Body of pancreas (tissue), 4 donors: ENCODE data around the gene SYNE1. TPM values are rescaled to one million over a fixed set of nuclear protein-coding genes. Genes with fewer than 3 reads are reported as not detected.
"Not testable (repeated sequence)": the region's sequence is repeated elsewhere in the genome, so short reads cannot be mapped to it uniquely, and the experiment has no call there.

Experiments used
- ATAC-seq: fragments of 150-250 bp; one replicate; pipeline ENCODE4 v1.9.1; 2016
- DNase-seq, 4 donors: peaks; one replicate each; pipeline ENCODE4 v3.0.0-alpha.2; 2019
- H3K27ac ChIP-seq, 4 donors: fragments of 200-600 bp; sonication (generic); 1 replicate in 3 of 4; 2 replicates in 1 of 4; pipeline versions ENCODE4 v1.5.1 to v1.6.1; 2016 to 2019; ENCODE audit warnings: mild to moderate bottlenecking in 1 of 4, mixed read lengths in 1 of 4, moderate library complexity in 1 of 4
- H3K27me3 ChIP-seq, 2 donors: fragments of 200-600 bp; sonication (generic); one replicate each; pipeline ENCODE4 v1.6.0; 2016; ENCODE audit warnings: mild to moderate bottlenecking in 1 of 2
- H3K36me3 ChIP-seq, 2 donors: fragments of 200-600 bp; sonication (generic); replicated peaks in 1 of 2; 2 replicates each; pipeline ENCODE4 v1.5.1; 2016; ENCODE audit warnings: low read depth in 2 of 2; ENCODE audit not compliant: insufficient read depth in 1 of 2
- H3K4me1 ChIP-seq: fragments of 200-600 bp; sonication (generic); one replicate; pipeline ENCODE4 v1.6.0; 2016
- H3K4me3 ChIP-seq, 2 donors: fragments of 200-600 bp; sonication (generic); 1 replicate in 1 of 2; 2 replicates in 1 of 2; pipeline ENCODE4 v1.5.1; 2016 to 2019
- H3K9me3 ChIP-seq, 3 donors: fragments of 200-600 bp; sonication (generic); 1 replicate in 2 of 3; 2 replicates in 1 of 3; pipeline ENCODE4 v1.5.1; 2016
- POLR2A ChIP-seq, 3 donors: fragments of 450-650 bp; IDR thresholded peaks; one replicate each; pipeline ENCODE4 v1.6.1; 2016; ENCODE audit warnings: antibody characterized with exemption in 3 of 3, mild to moderate bottlenecking in 2 of 3
- WGBS, 2 donors: methylation state at CpG; one replicate each; pipeline ENCODE4 v1.1.5; 2017; 5-methylcytosine and 5-hydroxymethylcytosine counted together
- intact Hi-C: fragments of 100-400 bp; cut with DNase I; formaldehyde crosslinking; loops from one replicate; pipeline ENCODE4 v1.15.1; 2023
- total RNA-seq, 2 donors: library from RNA; depleted of rRNA; stranded (reverse); fragments of >200 nt; gene quantifications; one replicate each; pipeline ENCODE4 v1.1.0, GENCODE V29; 2016
- TF ChIP-seq, protein P1 (sequence below), 7 experiments: fragments of 450-650 bp in 4 of 7; fragments of 200-600 bp in 3 of 7; sonication (generic) in 3 of 7; IDR thresholded peaks; one replicate each; pipeline ENCODE4 v1.5.1; 2016 to 2019; ENCODE audit warnings: antibody characterized with exemption in 7 of 7

SYNE1 gene
- total RNA-seq, 2 donors from 2014 or later: 109 to 123 TPM

DNA sequence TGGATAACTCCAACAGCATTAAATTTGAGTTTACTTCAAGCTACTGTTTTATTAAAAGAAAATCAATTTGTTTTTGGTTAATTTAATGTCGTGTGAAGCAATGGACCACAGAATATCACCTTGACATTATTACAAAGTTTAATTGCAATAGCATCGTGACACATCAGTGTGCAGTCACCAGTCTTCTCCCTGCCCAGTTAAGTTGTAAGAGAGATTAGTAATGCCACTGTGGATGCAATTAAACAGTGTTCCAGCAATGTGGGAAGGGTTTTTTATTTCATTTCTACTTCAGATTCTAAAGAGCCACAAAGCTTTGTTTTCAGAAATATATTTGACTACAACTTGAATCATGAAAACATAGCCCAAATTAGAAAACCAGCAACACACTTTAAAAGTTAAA lies 128.7 kb downstream of the SYNE1 start:
- H3K27ac ChIP-seq: no peak overlapping the region
- H3K9me3 ChIP-seq: no peaks in the 10 kb centered on the region
- no peaks in the 10 kb centered on the region for H3K4me1 ChIP-seq
- TF ChIP-seq POLR2A (IDR thresholded peaks at IDR 0.05): no peak
- TF ChIP-seq, protein P1, sequence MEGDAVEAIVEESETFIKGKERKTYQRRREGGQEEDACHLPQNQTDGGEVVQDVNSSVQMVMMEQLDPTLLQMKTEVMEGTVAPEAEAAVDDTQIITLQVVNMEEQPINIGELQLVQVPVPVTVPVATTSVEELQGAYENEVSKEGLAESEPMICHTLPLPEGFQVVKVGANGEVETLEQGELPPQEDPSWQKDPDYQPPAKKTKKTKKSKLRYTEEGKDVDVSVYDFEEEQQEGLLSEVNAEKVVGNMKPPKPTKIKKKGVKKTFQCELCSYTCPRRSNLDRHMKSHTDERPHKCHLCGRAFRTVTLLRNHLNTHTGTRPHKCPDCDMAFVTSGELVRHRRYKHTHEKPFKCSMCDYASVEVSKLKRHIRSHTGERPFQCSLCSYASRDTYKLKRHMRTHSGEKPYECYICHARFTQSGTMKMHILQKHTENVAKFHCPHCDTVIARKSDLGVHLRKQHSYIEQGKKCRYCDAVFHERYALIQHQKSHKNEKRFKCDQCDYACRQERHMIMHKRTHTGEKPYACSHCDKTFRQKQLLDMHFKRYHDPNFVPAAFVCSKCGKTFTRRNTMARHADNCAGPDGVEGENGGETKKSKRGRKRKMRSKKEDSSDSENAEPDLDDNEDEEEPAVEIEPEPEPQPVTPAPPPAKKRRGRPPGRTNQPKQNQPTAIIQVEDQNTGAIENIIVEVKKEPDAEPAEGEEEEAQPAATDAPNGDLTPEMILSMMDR (IDR thresholded peaks at IDR 0.05): no peak
- no peaks in the 10 kb centered on the region for H3K27me3 ChIP-seq
- H3K4me3 ChIP-seq: no peak overlapping the region
- H3K36me3 ChIP-seq: no peaks in the 10 kb centered on the region
- intact Hi-C loops: no loop called here
- ATAC-seq: no peak
- WGBS, 2 donors: 54 to 63% methylated on average over 2 of the region's 2 CpGs
- no peak for DNase-seq

DNA sequence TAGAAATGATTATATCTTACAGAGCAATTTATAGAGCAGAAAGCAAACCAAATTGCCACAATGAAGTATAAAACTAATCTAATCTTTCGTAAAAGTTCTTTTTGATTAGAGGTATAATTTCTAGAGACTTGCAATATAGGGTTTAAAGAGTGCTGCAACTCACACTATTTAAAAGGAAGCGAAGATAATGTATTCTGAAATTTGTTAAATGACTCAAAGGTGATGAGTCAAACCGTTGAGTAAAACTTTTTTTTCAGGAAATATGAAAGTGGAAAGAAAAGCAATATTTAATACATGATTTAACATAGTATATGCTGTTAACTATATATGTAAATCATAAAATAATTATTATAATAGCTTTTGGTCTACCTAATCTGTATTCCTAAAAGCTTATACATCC lies 133.6 kb downstream of the SYNE1 start:
- no peak overlapping the region for H3K4me3 ChIP-seq
- WGBS, 2 donors: 63 to 68% methylated on average over 3 of the region's 3 CpGs

DNA sequence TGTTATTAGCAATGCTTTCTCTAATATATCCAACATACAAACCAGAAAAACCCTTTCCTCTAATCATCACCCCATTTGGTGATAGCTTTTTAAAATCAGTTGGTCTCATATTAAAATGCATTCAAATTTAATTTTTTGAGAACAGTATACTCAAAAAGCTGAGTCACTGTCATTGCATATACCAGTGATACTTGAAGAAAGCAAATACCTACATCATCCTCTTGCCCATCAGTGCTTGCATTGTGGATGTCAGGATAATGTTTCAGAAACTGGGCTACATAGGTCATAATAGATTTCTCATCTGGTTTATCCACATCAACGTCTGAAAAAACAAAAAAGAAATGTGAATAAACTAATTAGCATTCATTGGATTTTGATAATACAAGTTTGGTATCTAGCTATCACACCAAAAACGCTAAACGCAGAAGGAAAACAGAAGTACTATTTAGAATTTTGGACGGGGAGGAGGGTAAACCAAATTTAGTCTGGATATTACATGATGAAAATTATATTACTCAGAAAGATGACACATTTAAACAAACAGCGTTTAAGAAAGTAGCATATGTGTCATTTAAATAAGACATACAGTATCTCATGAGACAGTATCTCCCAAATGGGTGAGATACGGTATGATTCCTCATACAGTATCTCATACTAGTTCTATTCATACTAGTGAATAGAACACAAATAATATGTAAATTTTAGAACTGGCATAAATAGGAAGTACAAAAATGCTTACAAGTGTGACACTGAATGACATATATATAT lies 134.6 kb downstream of the SYNE1 start:
- Histone ChIP-seq H3K27me3 (no peaks in the 10 kb centered on the region), H3K36me3 (no peaks in the 10 kb centered on the region), H3K27ac (no peak overlapping the region), H3K4me1 (no peaks in the 10 kb centered on the region), H3K4me3 (no peak overlapping the region), H3K9me3 (no peaks in the 10 kb centered on the region)
- DNase-seq: no peak
- intact Hi-C loops: no loop called here
- ATAC-seq: no peak
- TF ChIP-seq, protein P1 (IDR thresholded peaks at IDR 0.05): no peak
- no peak for TF ChIP-seq POLR2A (IDR thresholded peaks at IDR 0.05)
- WGBS, 2 donors: 62 to 64% methylated on average over 6 of the region's 6 CpGs

More for the DNA sequence above, 133.6 kb downstream of the SYNE1 start:
- no peak for DNase-seq
- Histone ChIP-seq H3K36me3 (no peaks in the 10 kb centered on the region), H3K27me3 (no peaks in the 10 kb centered on the region), H3K9me3 (no peaks in the 10 kb centered on the region), H3K27ac (no peak overlapping the region), H3K4me1 (no peaks in the 10 kb centered on the region)
- intact Hi-C loops: no loop called here
- ATAC-seq: no peak
- TF ChIP-seq, protein P1 (IDR thresholded peaks at IDR 0.05): no peak
- no peak for TF ChIP-seq POLR2A (IDR thresholded peaks at IDR 0.05)

DNA sequence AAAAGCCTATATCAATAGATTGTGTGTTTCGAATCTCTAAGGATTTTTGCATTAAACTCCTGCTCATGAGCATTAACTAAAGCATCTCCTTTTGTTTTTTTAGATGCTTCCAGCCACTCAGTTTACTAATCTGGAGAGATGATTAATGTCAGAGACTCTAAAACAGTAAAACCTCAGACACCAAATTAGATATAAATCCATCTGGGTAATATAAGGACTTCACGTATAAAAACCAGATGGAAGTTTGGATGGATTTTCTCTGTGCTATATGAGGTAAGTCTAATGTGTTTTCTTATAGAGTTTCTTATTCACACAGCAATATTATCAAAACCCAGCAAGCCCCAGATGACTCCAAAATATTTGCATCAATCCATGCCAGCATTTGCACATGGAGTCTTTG lies 137.2 kb downstream of the SYNE1 start:
- Histone ChIP-seq H3K27me3 (no peaks in the 10 kb centered on the region), H3K4me1 (no peaks in the 10 kb centered on the region), H3K9me3 (no peaks in the 10 kb centered on the region), H3K4me3 (no peak overlapping the region), H3K27ac (no peak overlapping the region), H3K36me3 (no peaks in the 10 kb centered on the region)
- intact Hi-C loops: no loop called here
- no peak for ATAC-seq
- DNase-seq: no peak
- TF ChIP-seq, protein P1 (IDR thresholded peaks at IDR 0.05): no peak
- no peak for TF ChIP-seq POLR2A (IDR thresholded peaks at IDR 0.05)
- 88 to 91% methylated on average over 2 of the region's 2 CpGs for WGBS, 2 donors

DNA sequence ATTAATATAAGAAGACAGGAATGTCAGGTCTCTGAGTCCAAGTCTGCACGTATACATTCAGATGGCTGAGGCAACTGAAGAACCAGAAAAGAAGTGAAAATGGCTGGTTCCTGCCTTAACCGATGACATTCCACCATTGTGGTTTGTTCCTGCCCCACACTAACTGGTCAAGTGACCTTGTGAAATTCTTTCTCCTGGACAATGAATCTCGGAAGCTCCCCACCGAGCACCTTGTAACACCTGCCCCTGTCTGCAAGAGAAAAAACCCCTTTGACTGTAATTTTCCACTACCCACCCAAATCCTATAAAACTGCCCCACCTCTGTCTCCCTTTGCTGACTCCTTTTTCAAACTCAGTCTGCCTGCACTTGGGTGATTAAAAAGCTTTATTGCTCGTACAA lies 140.4 kb downstream of the SYNE1 start:
- H3K9me3 ChIP-seq: no peaks in the 10 kb centered on the region
- intact Hi-C loops: no loop called here
- 59 to 71% methylated on average over 5 of the region's 5 CpGs for WGBS, 2 donors
- H3K36me3 ChIP-seq: no peaks in the 10 kb centered on the region
- H3K27ac ChIP-seq: no peak overlapping the region
- no peak for TF ChIP-seq POLR2A (IDR thresholded peaks at IDR 0.05)
- TF ChIP-seq, protein P1 (IDR thresholded peaks at IDR 0.05): no peak
- H3K4me1 ChIP-seq: no peaks in the 10 kb centered on the region
- no peaks in the 10 kb centered on the region for H3K27me3 ChIP-seq
- no peak overlapping the region for H3K4me3 ChIP-seq
- ATAC-seq: no peak
- no peak for DNase-seq

DNA sequence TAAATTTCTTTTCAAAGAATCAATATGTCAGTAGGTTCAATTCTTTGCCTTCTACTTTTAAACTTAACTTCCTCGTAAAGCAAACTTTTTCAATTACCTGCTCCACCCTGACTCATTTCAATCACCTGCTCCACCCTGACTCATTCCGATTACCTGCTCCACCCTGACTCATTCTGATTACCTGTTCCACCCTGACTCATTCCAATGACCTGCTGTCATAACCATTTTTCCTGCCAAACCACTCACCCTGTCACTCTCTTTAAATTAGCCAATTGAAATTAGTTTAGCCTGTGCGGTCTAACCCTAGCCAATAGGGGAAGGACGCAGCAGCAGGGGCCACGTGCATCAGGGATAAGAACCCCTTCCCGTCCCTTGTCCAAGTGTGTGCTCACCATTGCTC lies 141.7 kb downstream of the SYNE1 start:
- ATAC-seq, DNase-seq, H3K4me1 ChIP-seq, H3K27me3 ChIP-seq, H3K4me3 ChIP-seq, H3K36me3 ChIP-seq, H3K27ac ChIP-seq, H3K9me3 ChIP-seq, intact Hi-C loops: not testable (repeated sequence)
- 71 to 79% methylated on average over 6 of the region's 6 CpGs for WGBS, 2 donors

DNA sequence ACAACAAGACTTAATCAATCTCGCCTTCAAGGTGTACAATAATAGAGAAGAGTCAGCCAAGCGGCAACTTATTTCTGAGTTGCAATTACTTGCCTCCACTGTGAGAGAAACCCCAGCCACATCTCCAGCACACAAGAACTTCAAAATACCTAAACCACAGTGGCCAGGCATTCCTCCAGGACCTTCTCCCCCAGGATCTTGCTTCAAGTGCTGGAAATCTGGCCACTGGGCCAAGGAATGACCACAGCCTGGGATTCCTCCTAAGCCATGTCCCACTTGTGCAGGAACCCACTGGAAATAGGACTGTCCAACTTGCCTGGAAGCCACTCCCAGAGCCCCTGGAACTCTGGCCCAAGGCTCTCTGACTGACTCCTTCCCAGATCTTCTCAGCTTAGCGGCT lies 144.9 kb downstream of the SYNE1 start:
- 79 to 88% methylated on average over 3 of the region's 3 CpGs for WGBS, 2 donors
- not testable (repeated sequence) for ATAC-seq, DNase-seq

More for the DNA sequence above, 144.9 kb downstream of the SYNE1 start:
- H3K4me1 ChIP-seq, intact Hi-C loops, H3K9me3 ChIP-seq, H3K36me3 ChIP-seq, H3K27ac ChIP-seq, H3K4me3 ChIP-seq, H3K27me3 ChIP-seq: not testable (repeated sequence)
